Activated CD8-positive, alpha-beta T cell treated with anti-CD3 and anti-CD28 coated beads for 36 hours (primary cell): Measurements from ENCODE around the gene TEKTIP1. TPM values are rescaled to one million over a fixed set of nuclear protein-coding genes. Genes with fewer than 3 reads are reported as not detected.

Experiments used
- ATAC-seq: fragments of 200-7000 bp; cut with Tn5 transposase; one replicate; pipeline ENCODE4 v1.10.0; 2021; ENCODE audit warnings: mild to moderate bottlenecking, moderate library complexity
- CTCF ChIA-PET: fragments of 350-600 bp; sonication (Branson Sonifier 250); formaldehyde crosslinking; loops from one replicate; lab custom pipeline; 2021; ENCODE audit warnings: antibody characterized with exemption; lab: Charles Lee
- POLR2A ChIA-PET: fragments of 350-600 bp; sonication (Branson Sonifier 250); formaldehyde crosslinking; loops from one replicate; lab custom pipeline; 2021; ENCODE audit warnings: antibody characterized with exemption; lab: Charles Lee
- DNase-seq: peaks from one replicate; pipeline ENCODE4 v3.0.0-alpha.2; 2020
- H3K27ac Mint-ChIP-seq: one replicate; pipeline ENCODE4 v1.8.0; 2021; ENCODE audit warnings: mild to moderate bottlenecking, mixed read lengths
- H3K27me3 Mint-ChIP-seq: one replicate; pipeline ENCODE4 v1.8.0; 2021; ENCODE audit warnings: mixed read lengths
- H3K36me3 Mint-ChIP-seq: one replicate; pipeline ENCODE4 v1.8.0; 2021; ENCODE audit warnings: low read depth, mixed read lengths
- H3K4me1 Mint-ChIP-seq: one replicate; pipeline ENCODE4 v1.8.0; 2021; ENCODE audit warnings: low read depth, mixed read lengths
- H3K4me3 Mint-ChIP-seq: one replicate; pipeline ENCODE4 v1.8.0; 2021; ENCODE audit warnings: mild to moderate bottlenecking, moderate library complexity, mixed read lengths
- H3K9me3 Mint-ChIP-seq: one replicate; pipeline ENCODE4 v1.8.0; 2021; ENCODE audit warnings: mixed read lengths
- intact Hi-C: fragments of 100-400 bp; cut with micrococcal nuclease; formaldehyde crosslinking; loops from one replicate; pipeline ENCODE4 v1.10.0; 2022
- total RNA-seq, 2 experiments: library from RNA; stranded (reverse); gene quantifications; one replicate each; pipeline ENCODE4 v1.2.3, GENCODE V29; 2021
- TF ChIP-seq, protein P1 (sequence below): fragments of 200-600 bp; IDR thresholded peaks from one replicate; pipeline ENCODE4 v1.8.0; 2022; ENCODE audit warnings: antibody characterized with exemption, mild to moderate bottlenecking

The TEKTIP1 gene
- total RNA-seq, 2 experiments from 2014 or later: 1.6 to 2.4 TPM

DNA sequence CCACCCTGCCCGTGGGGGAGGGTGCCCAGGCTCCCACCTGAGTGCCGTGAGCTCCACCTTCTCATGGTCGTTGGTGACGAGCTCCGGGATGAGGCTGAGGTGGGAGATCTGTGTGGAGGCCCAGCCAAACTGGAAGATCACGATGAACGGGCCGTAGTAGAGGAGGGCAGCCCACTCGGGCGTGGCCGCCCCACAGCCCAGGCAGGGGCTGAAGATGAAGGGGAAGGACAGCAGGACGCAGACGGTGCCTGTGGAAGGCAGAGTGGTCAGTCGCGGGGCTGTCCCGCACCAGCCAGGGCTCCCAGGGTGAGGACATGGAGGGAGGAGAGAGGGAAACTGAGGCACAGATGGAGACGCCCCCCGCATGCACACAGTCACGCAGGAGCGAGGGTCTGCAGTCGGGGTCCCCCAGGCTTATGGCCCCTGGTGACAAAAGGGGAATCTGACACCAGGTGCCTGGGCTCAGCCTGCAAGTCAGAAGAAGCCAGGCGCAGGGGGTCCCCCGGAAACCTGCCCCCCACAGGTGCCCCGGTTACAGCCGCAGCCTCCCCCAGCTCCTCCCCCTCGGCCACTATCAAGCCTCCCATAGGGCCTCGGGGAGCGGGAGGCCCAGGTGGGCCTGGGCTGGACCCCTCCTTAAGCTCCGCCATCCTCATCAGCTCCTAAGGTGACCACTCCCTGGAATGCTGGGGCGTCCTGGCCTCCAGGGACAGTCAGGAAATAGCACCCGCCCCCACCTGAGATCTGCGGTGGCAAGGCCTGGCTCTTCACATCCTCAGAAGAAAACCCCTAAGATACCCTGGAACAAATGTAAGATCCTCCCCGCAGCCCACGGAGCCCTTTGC, 12.2 kb downstream of the TEKTIP1 start:
- intact Hi-C loops: no loop called here
- no peak overlapping the region for H3K4me3 Mint-ChIP-seq
- peaks cover 13% of the 10 kb centered on the region for H3K36me3 Mint-ChIP-seq
- ChIA-PET CTCF (interaction anchor here (0.9 to 1.1 kb wide), 2 partner anchors 9 to 78 kb away, joined by 3 read pairs; no protein-coding TSS in a partner anchor), POLR2A (no interaction called here)
- TF ChIP-seq, protein P1, sequence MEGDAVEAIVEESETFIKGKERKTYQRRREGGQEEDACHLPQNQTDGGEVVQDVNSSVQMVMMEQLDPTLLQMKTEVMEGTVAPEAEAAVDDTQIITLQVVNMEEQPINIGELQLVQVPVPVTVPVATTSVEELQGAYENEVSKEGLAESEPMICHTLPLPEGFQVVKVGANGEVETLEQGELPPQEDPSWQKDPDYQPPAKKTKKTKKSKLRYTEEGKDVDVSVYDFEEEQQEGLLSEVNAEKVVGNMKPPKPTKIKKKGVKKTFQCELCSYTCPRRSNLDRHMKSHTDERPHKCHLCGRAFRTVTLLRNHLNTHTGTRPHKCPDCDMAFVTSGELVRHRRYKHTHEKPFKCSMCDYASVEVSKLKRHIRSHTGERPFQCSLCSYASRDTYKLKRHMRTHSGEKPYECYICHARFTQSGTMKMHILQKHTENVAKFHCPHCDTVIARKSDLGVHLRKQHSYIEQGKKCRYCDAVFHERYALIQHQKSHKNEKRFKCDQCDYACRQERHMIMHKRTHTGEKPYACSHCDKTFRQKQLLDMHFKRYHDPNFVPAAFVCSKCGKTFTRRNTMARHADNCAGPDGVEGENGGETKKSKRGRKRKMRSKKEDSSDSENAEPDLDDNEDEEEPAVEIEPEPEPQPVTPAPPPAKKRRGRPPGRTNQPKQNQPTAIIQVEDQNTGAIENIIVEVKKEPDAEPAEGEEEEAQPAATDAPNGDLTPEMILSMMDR: no peak
- peaks cover 31% of the 10 kb centered on the region for H3K4me1 Mint-ChIP-seq
- DNase-seq: no peak
- H3K27me3 Mint-ChIP-seq: no peaks in the 10 kb centered on the region
- no peaks in the 10 kb centered on the region for H3K9me3 Mint-ChIP-seq
- ATAC-seq: no peak
- no peak overlapping the region for H3K27ac Mint-ChIP-seq

DNA sequence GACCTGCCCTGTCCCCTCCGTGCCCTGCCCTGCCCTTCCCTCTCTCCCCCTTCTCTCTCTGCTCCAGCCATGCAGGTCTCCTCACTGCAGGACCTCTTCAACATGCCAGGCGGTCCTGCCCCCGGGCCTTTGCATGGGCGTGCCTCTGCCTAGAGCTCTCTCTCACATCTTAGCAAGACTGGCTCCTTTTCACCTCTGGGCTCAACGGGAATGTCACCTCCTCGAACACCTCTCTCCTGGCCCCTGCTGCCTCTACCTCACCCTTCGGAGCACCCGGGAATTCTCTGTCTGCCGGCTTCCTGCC, 12.8 kb downstream of the TEKTIP1 start:
- CTCF ChIA-PET: no interaction called here
- H3K4me3 Mint-ChIP-seq: no peak overlapping the region
- H3K9me3 Mint-ChIP-seq: no peaks in the 10 kb centered on the region
- H3K36me3 Mint-ChIP-seq: peaks cover 14% of the 10 kb centered on the region
- POLR2A ChIA-PET: no interaction called here
- intact Hi-C loops: no loop called here
- ATAC-seq (no peak), DNase-seq (no peak)
- no peaks in the 10 kb centered on the region for H3K27me3 Mint-ChIP-seq
- H3K27ac Mint-ChIP-seq: peak overlapping the region; percentile 63
- TF ChIP-seq, protein P1: no peak
- peaks cover 32% of the 10 kb centered on the region for H3K4me1 Mint-ChIP-seq

- H3K9me3 Mint-ChIP-seq: no peaks in the 10 kb centered on the region
- H3K4me3 Mint-ChIP-seq: peak overlapping the region; percentile 92
- peak overlapping the region; percentile 93 for H3K27ac Mint-ChIP-seq
- DNase-seq (peak; percentile 48), ATAC-seq (no peak)
- ChIA-PET POLR2A (interaction anchor here (0.8 to 1.8 kb wide), 5 partner anchors 12 to 73 kb away, joined by 3 to 6 read pairs (median 3); partner anchors contain the start of genes GIPC3 and TEKTIP1), CTCF (interaction anchor here (0.6 to 5.6 kb wide), 3 partner anchors 8 to 68 kb away, joined by 3 to 56 read pairs (median 3); no protein-coding TSS in a partner anchor)
- no peaks in the 10 kb centered on the region for H3K27me3 Mint-ChIP-seq
- peaks cover 15% of the 10 kb centered on the region for H3K36me3 Mint-ChIP-seq
- intact Hi-C loops: no loop called here
- H3K4me1 Mint-ChIP-seq: peaks cover 36% of the 10 kb centered on the region
- TF ChIP-seq, protein P1: no peak
These were observed 15.5 kb downstream of the TEKTIP1 start for GRCh38 chr19:3554254-3555083.

DNA sequence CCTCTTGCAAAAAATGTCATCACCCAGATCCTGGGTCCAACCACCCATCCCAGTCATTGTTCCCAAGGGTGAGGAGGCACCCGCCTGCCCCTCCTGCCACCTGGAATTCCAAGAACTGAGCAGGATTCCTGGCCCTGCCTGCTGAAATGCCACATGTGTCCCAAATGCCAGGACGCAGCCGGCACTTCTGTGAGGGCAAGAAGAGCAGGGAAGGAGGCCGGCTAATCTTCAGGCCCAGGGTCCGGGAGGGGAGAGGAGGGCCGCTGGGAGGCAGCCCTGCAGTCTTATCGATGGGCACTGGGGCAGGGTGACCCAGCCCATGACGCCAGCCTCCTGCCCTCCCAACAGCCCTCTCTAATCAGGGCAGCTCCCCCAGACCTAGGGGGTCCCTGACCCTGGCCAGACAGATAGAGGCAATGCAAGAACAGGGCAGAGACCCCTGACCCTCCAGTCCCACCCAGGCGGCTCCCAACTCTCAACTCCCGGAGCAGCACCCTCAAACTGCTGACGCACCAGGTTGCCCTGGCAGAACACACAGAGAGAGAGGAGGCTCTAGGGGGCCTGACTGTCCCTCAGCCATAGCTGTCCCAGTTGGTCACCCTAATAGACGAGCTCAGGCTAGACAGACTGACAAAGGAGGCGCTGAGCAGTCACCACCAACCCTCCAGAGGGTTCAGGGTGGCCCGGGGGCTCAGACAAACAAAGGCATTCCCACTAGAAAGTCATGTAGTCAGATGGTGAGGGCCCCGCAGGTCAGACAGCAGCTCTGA, 16.9 kb downstream of the TEKTIP1 start:
- Mint-ChIP-seq H3K27me3 (no peaks in the 10 kb centered on the region), H3K4me3 (peak overlapping the region; percentile 92), H3K4me1 (peaks cover 34% of the 10 kb centered on the region), H3K27ac (peak overlapping the region; percentile 79), H3K9me3 (no peaks in the 10 kb centered on the region), H3K36me3 (peaks cover 13% of the 10 kb centered on the region)
- TF ChIP-seq, protein P1: no peak
- ChIA-PET CTCF (interaction anchor here (0.8 to 5.6 kb wide), 5 partner anchors 10 to 1903 kb away, joined by 3 to 56 read pairs (median 5); partner anchors contain the start of genes GIPC3 and TCF3), POLR2A (interaction anchor here (0.6 to 2.2 kb wide), 9 partner anchors 11 to 422 kb away, joined by 3 to 8 read pairs (median 3); partner anchors contain the start of gene TEKTIP1)
- no peak for DNase-seq
- intact Hi-C loops: no loop called here
- ATAC-seq: no peak
